Measurements from ENCODE around the gene EXOC3L1. TPM values are rescaled to one million over a fixed set of nuclear protein-coding genes. Genes with fewer than 3 reads are reported as not detected.

EXOC3L1 gene
- total RNA-seq, 2 donors from 2014 or later = 1.6 to 3.1 TPM

GRCh38 chr16:67156143-67156844 is 33.6 kb downstream of the EXOC3L1 start:
- DNase-seq (ENCODE audit: low spot score) = no peak
- intact Hi-C loops (cut with DNase I) = loop anchor here (5.0 kb wide), 2 partner anchors 179 to 264 kb away; no protein-coding TSS in a partner anchor

- intact Hi-C loops (cut with DNase I) = loop anchor here (1.0 to 5.0 kb wide), 5 partner anchors 138 to 263 kb away; no protein-coding TSS in a partner anchor
Measured at GRCh38 chr16:67155295-67156142, 34.4 kb downstream of the EXOC3L1 start.

GRCh38 chr16:67154578-67155294 is 35.2 kb downstream of the EXOC3L1 start:
- intact Hi-C loops (cut with DNase I) = loop anchor here (1.0 to 5.0 kb wide), 5 partner anchors 137 to 262 kb away; no protein-coding TSS in a partner anchor
- no peak for DNase-seq (ENCODE audit: low spot score)

More at GRCh38 chr16:67155295-67156142, 34.4 kb downstream of the EXOC3L1 start:
- DNase-seq (ENCODE audit: low spot score) = peak; percentile 93

GRCh38 chr16:67151431-67152097 is 38.4 kb downstream of the EXOC3L1 start:
- intact Hi-C loops (cut with DNase I) = no loop called here

GRCh38 chr16:67150833-67151396 is 39.0 kb downstream of the EXOC3L1 start, which contains the start of gene B3GNT9:
B3GNT9 (minus strand) TSS chr16:67150998; CDS start chr16:67150485, 513 bp downstream.
- intact Hi-C loops (cut with DNase I) = no loop called here
- DNase-seq (ENCODE audit: low spot score) = peak; percentile 93

More at GRCh38 chr16:67151431-67152097, 38.4 kb downstream of the EXOC3L1 start:
- DNase-seq (ENCODE audit: low spot score) = no peak

- intact Hi-C loops (cut with DNase I) = no loop called here
- peak; percentile 91 for DNase-seq (ENCODE audit: low spot score)
Measured at GRCh38 chr16:67150047-67150832, 39.7 kb downstream of the EXOC3L1 start.

- intact Hi-C loops (cut with DNase I) = loop anchor here in 1 of 2 donors (10.0 kb wide), 1 partner anchor 415 kb away; no protein-coding TSS in a partner anchor
- DNase-seq (ENCODE audit: low spot score) = peak; percentile 82
Measured at GRCh38 chr16:67149276-67150046, 40.5 kb downstream of the EXOC3L1 start.

- DNase-seq (ENCODE audit: low spot score) = peak; percentile 64
- intact Hi-C loops (cut with DNase I) = loop anchor here in 1 of 2 donors (10.0 kb wide), 1 partner anchor 414 kb away; no protein-coding TSS in a partner anchor
Measured at GRCh38 chr16:67148656-67149275, 41.2 kb downstream of the EXOC3L1 start.

- intact Hi-C loops (cut with DNase I) = loop anchor here in 1 of 2 donors (10.0 kb wide), 1 partner anchor 413 kb away; no protein-coding TSS in a partner anchor
- peak; percentile 51 for DNase-seq (ENCODE audit: low spot score)
Measured at GRCh38 chr16:67148221-67148620, 41.7 kb downstream of the EXOC3L1 start.

- intact Hi-C loops (cut with DNase I) = loop anchor here in 1 of 2 donors (10.0 kb wide), 1 partner anchor 413 kb away; no protein-coding TSS in a partner anchor
- DNase-seq (ENCODE audit: low spot score) = peak; percentile 60
Measured at GRCh38 chr16:67147437-67148140, 42.3 kb downstream of the EXOC3L1 start.

GRCh38 chr16:67146523-67147357 is 43.2 kb downstream of the EXOC3L1 start:
- DNase-seq (ENCODE audit: low spot score) = no peak
- intact Hi-C loops (cut with DNase I) = loop anchor here in 1 of 2 donors (10.0 kb wide), 1 partner anchor 412 kb away; no protein-coding TSS in a partner anchor

GRCh38 chr16:67145746-67146145 is 44.2 kb downstream of the EXOC3L1 start:
- DNase-seq (ENCODE audit: low spot score) = peak; percentile 64
- intact Hi-C loops (cut with DNase I) = loop anchor here in 1 of 2 donors (10.0 kb wide), 1 partner anchor 411 kb away; no protein-coding TSS in a partner anchor

GRCh38 chr16:67144943-67145342 is 45.0 kb downstream of the EXOC3L1 start:
- peak; percentile 62 for DNase-seq (ENCODE audit: low spot score)
- intact Hi-C loops (cut with DNase I) = loop anchor here in 1 of 2 donors (10.0 kb wide), 1 partner anchor 410 kb away; no protein-coding TSS in a partner anchor

- DNase-seq (ENCODE audit: low spot score) = no peak
- intact Hi-C loops (cut with DNase I) = loop anchor here in 1 of 2 donors (10.0 kb wide), 1 partner anchor 408 kb away; no protein-coding TSS in a partner anchor
Measured at GRCh38 chr16:67142342-67142741, 47.6 kb downstream of the EXOC3L1 start.

Data from posterior vena cava (tissue), 2 donors.